Caco-2 (cell line): ENCODE measurements around the gene SNAI3. TPM values are rescaled to one million over a fixed set of nuclear protein-coding genes. Genes with fewer than 3 reads are reported as not detected.

ENCODE experiments used
- BruUV-seq: library from RNA; stranded (reverse); fragments of 400-500 nt; replicated peaks from 2 replicates; lab custom pipeline; 2021; lab: Mats Ljungman, UMichigan
- CTCF ChIA-PET: fragments of 300-600 bp; sonication (Branson Sonifier 250); formaldehyde crosslinking; loops from one replicate; lab custom pipeline; 2022; ENCODE audit warnings: antibody characterized with exemption; lab: Charles Lee
- POLR2A ChIA-PET: fragments of 300-600 bp; sonication (Branson Sonifier 250); formaldehyde crosslinking; loops from one replicate; lab custom pipeline; 2022; ENCODE audit warnings: antibody characterized with exemption; lab: Charles Lee
- DNase-seq, 2 experiments: peaks; one replicate each; pipeline versions ENCODE4 v3.0.0 to v3.0.0-alpha.2; 2020 to 2022
- H3K27me3 ChIP-seq: replicated peaks from 2 replicates; pipeline ENCODE4 v1.6.0; 2011; ENCODE audit warnings: low read length; ENCODE audit not compliant: control insufficient read depth, insufficient read depth
- H3K36me3 ChIP-seq: 2 replicates; pipeline ENCODE4 v1.5.1; 2011; ENCODE audit warnings: low read length; ENCODE audit not compliant: control insufficient read depth, insufficient read depth
- H3K4me1 ChIP-seq: fragments of 250-450 bp; sonication (Bioruptor Pico); 2 replicates; pipeline ENCODE4 v1.5.1; 2020; ENCODE audit warnings: mild to moderate bottlenecking
- H3K4me3 ChIP-seq: 2 replicates; pipeline ENCODE4 v1.5.1; 2011; ENCODE audit warnings: low read depth, mild to moderate bottlenecking, control low read depth, low read length
- H3K9me3 ChIP-seq: fragments of 250-450 bp; sonication (Bioruptor Pico); 2 replicates; pipeline ENCODE4 v1.5.1; 2020; ENCODE audit warnings: mild to moderate bottlenecking, moderate library complexity
- H3K27ac Mint-ChIP-seq: one replicate; pipeline ENCODE4 v1.8.0; 2022; ENCODE audit warnings: mixed read lengths; ENCODE audit not compliant: unreplicated experiment
- H3K27me3 Mint-ChIP-seq: one replicate; pipeline ENCODE4 v1.8.0; 2022; ENCODE audit warnings: mixed read lengths; ENCODE audit not compliant: insufficient read depth, unreplicated experiment
- H3K36me3 Mint-ChIP-seq: one replicate; pipeline ENCODE4 v1.8.0; 2022; ENCODE audit warnings: mild to moderate bottlenecking, mixed read lengths; ENCODE audit not compliant: insufficient read depth, unreplicated experiment
- H3K4me1 Mint-ChIP-seq: one replicate; pipeline ENCODE4 v1.8.0; 2022; ENCODE audit warnings: low read depth, mixed read lengths; ENCODE audit not compliant: unreplicated experiment
- H3K4me3 Mint-ChIP-seq: one replicate; pipeline ENCODE4 v1.8.0; 2022; ENCODE audit warnings: mild to moderate bottlenecking, moderate library complexity, mixed read lengths; ENCODE audit not compliant: unreplicated experiment
- H3K9me3 Mint-ChIP-seq: one replicate; pipeline ENCODE4 v1.8.0; 2022; ENCODE audit warnings: mixed read lengths; ENCODE audit not compliant: unreplicated experiment
- intact Hi-C: fragments of 100-400 bp; cut with micrococcal nuclease; formaldehyde crosslinking; loops from one replicate; pipeline ENCODE4 v1.10.0; 2022; ENCODE audit not compliant: unreplicated experiment
- total RNA-seq: library from RNA; stranded (reverse); gene quantifications from 2 replicates; pipeline ENCODE4 v1.2.3, GENCODE V29; 2022
- TF ChIP-seq, protein P1 (sequence below), 2 experiments: fragments of 200-600 bp in 1 of 2; IDR thresholded peaks; 1 replicate in 1 of 2; 2 replicates in 1 of 2; pipeline versions ENCODE4 v1.5.1 to v1.8.0; 2011 to 2022; ENCODE audit warnings: antibody characterized with exemption in 1 of 2, control low read depth in 1 of 2, inconsistent platforms in 1 of 2, low read depth in 1 of 2, low read length in 1 of 2, mild to moderate bottlenecking in 1 of 2, moderate library complexity in 1 of 2; ENCODE audit not compliant: insufficient read depth in 1 of 2, severe bottlenecking in 1 of 2, unreplicated experiment in 1 of 2

SNAI3 gene
- total RNA-seq, 1 experiment from 2014 or later: 3.5 TPM

DNA sequence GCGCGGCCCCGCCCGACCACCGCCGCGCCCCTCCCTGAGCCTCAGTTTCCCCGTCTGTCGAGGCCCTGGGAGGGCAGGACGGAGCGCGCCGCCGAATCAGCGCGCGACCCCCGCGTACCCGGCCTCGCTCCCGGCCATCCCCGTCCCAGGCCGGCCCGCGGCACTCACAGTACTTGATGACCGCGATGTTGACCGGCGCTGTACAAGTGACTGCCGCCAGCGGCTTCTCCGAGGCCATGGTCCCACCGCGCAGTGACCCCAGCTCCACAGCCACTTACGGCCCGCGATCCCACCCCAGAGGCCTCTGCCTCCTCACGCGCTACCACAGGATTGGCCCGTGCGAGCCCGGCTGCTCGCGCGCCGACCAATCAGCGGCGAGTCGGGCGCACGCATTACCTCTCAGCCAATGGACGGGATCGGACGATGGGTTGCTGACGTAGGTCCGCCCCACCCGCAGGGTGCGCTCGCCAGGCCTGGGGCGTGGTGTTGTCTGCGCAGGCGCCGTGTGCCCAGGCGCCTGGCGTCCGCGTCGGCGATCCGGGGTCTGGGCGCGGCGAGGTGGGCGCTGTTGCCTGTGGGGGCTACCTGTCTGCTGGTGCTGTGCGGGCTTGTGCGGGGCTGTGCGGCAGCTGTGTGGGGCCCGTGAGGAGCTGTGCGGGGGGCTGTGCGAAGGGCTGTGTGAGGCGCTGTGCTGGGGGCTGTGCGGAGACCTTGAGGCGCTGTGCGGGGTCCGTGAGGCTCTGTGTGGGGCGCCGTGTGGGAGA is 23.3 kb downstream of the SNAI3 start, which contains the start of gene MVD:
Gene MVD, minus strand, starts transcription at position 249 of the 764 bp plus-strand sequence. Its CDS starts 11 bp downstream, at position 238.
- BruUV-seq: no TSS peak
- ChIA-PET CTCF (interaction anchor here (0.5 to 1.4 kb wide), 5 partner anchors 9 to 93 kb away, joined by 3 to 13 read pairs (median 4); partner anchors contain the start of gene ZC3H18), POLR2A (interaction anchor here (0.5 to 1.0 kb wide), 4 partner anchors 14 to 1211 kb away, joined by 3 to 6 read pairs (median 5); no protein-coding TSS in a partner anchor)

DNA sequence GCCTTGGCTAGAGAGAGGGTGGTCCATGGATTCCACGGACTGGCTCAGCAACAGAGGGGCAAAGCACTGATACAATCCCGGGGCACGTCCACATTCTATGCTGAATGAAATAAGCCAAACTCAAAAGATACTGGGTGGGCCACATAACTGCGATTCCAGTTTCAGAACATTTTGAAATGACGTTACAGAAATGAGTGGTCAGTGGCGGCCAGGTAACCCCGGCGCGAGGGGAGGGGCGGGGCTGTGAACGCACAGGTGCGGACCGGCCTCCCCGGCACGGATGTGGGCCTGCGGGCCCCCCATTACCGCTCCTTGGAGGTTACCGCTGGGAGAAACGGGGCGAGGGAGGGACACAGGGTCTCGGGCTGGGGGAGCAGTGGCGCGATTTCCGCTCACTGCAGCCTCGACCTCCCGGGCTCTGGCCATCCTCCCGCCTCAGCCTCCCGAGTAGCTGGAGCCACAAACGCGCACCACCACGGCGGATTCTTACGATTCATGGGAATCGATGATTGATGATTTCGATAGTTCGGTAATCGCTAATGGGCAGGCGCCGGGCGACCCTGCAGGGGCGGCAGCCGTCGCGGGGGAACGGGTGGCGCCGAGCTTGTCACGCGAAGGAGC is 24.0 kb downstream of the SNAI3 start:
- peaks cover 11% of the 10 kb centered on the region for H3K4me1 ChIP-seq
- intact Hi-C loops: loop anchor here (1.0 to 5.0 kb wide), 2 partner anchors 11 to 45 kb away; partner anchors contain the start of genes CTU2, CYBA and RNF166
- H3K4me3 ChIP-seq: peak overlapping the region; percentile 84
- peak overlapping the region; percentile 88 for H3K27ac Mint-ChIP-seq
- CTCF ChIA-PET: interaction anchor here (0.6 to 1.4 kb wide), 4 partner anchors 9 to 92 kb away, joined by 3 to 13 read pairs (median 4); partner anchors contain the start of gene ZC3H18
- no peaks in the 10 kb centered on the region for H3K9me3 ChIP-seq
- POLR2A ChIA-PET: interaction anchor here (0.5 to 1.0 kb wide), 4 partner anchors 13 to 1211 kb away, joined by 3 to 6 read pairs (median 5); no protein-coding TSS in a partner anchor
- TSS peak; percentile 57 for BruUV-seq
- peaks cover 5% of the 10 kb centered on the region for H3K4me1 Mint-ChIP-seq
- no peaks in the 10 kb centered on the region; the same call in 1 of the 2 replicates for H3K36me3 ChIP-seq
- TF ChIP-seq, protein P1, sequence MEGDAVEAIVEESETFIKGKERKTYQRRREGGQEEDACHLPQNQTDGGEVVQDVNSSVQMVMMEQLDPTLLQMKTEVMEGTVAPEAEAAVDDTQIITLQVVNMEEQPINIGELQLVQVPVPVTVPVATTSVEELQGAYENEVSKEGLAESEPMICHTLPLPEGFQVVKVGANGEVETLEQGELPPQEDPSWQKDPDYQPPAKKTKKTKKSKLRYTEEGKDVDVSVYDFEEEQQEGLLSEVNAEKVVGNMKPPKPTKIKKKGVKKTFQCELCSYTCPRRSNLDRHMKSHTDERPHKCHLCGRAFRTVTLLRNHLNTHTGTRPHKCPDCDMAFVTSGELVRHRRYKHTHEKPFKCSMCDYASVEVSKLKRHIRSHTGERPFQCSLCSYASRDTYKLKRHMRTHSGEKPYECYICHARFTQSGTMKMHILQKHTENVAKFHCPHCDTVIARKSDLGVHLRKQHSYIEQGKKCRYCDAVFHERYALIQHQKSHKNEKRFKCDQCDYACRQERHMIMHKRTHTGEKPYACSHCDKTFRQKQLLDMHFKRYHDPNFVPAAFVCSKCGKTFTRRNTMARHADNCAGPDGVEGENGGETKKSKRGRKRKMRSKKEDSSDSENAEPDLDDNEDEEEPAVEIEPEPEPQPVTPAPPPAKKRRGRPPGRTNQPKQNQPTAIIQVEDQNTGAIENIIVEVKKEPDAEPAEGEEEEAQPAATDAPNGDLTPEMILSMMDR (IDR thresholded peaks at IDR 0.05; ENCODE audit: insufficient read depth in 1 of 2, low read depth in 1 of 2, low read length in 1 of 2, severe bottlenecking in 1 of 2, unreplicated experiment in 1 of 2): no peak
- H3K4me3 Mint-ChIP-seq: peak overlapping the region; percentile 94
- no peaks in the 10 kb centered on the region for H3K27me3 ChIP-seq
- peaks cover 11% of the 10 kb centered on the region for H3K36me3 Mint-ChIP-seq
- no peaks in the 10 kb centered on the region for H3K27me3 Mint-ChIP-seq
- peak in 1 of 2 experiments; percentile 50 for DNase-seq
- H3K9me3 Mint-ChIP-seq: no peaks in the 10 kb centered on the region

More for the DNA sequence above, 23.3 kb downstream of the SNAI3 start, which contains the start of gene MVD:
- H3K27ac Mint-ChIP-seq: peak within 1 kb of the TSS; percentile 88
- DNase-seq: peak; percentile 99
- no peaks in the 10 kb centered on the region for H3K27me3 ChIP-seq
- intact Hi-C loops: loop anchor here (1.0 to 5.0 kb wide), 3 partner anchors 12 to 44 kb away; partner anchors contain the start of genes CTU2, CYBA, RNF166 and SNAI3
- H3K4me3 ChIP-seq: peak within 1 kb of the TSS; percentile 84
- H3K4me1 ChIP-seq: peaks cover 11% of the 10 kb centered on the region
- H3K9me3 Mint-ChIP-seq: no peaks in the 10 kb centered on the region
- peaks cover 5% of the 10 kb centered on the region for H3K4me1 Mint-ChIP-seq
- no peaks in the 10 kb centered on the region for H3K27me3 Mint-ChIP-seq
- H3K36me3 Mint-ChIP-seq: peaks cover 18% of the 10 kb centered on the region
- peak within 1 kb of the TSS; percentile 94 for H3K4me3 Mint-ChIP-seq
- no peaks in the 10 kb centered on the region; the same call in 1 of the 2 replicates for H3K36me3 ChIP-seq
- TF ChIP-seq, protein P1 (IDR thresholded peaks at IDR 0.05; ENCODE audit: insufficient read depth in 1 of 2, low read depth in 1 of 2, low read length in 1 of 2, severe bottlenecking in 1 of 2, unreplicated experiment in 1 of 2): peak in 1 of 2 experiments; percentile 18
- no peaks in the 10 kb centered on the region for H3K9me3 ChIP-seq

DNA sequence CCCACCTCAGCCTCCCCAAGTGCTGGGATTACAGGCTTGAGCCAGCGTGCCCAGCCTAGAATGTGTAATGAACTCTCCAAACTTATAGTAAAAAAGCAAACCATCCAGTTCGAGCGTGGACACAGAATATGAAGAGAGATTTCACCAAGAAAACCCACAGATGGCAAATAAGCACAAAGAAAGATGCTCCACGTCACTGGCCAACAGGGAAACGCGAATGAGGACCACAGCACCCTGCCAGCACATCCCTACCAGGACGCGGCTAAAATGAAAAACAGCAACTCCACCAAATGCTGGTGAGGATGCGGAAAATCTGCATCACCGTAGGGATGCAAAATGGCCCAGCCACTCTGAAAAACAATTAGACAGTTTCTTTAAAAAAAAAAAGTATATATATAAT is 24.8 kb downstream of the SNAI3 start:
- Mint-ChIP-seq H3K36me3 (peaks cover 14% of the 10 kb centered on the region), H3K27ac (peak overlapping the region; percentile 88), H3K9me3 (no peaks in the 10 kb centered on the region), H3K27me3 (no peaks in the 10 kb centered on the region), H3K4me1 (peaks cover 5% of the 10 kb centered on the region), H3K4me3 (peak overlapping the region; percentile 94)
- Histone ChIP-seq H3K9me3 (no peaks in the 10 kb centered on the region), H3K4me1 (peaks cover 11% of the 10 kb centered on the region), H3K27me3 (no peaks in the 10 kb centered on the region), H3K36me3 (no peaks in the 10 kb centered on the region; the same call in none of the 2 replicates), H3K4me3 (peak overlapping the region; percentile 22)
- ChIA-PET CTCF (no interaction called here), POLR2A (no interaction called here)
- BruUV-seq: no TSS peak
- no peak for DNase-seq
- intact Hi-C loops: loop anchor here (5.0 kb wide), 1 partner anchor 46 kb away; the partner anchor contains the start of genes CTU2 and RNF166
- TF ChIP-seq, protein P1 (IDR thresholded peaks at IDR 0.05; ENCODE audit: insufficient read depth in 1 of 2, low read depth in 1 of 2, low read length in 1 of 2, severe bottlenecking in 1 of 2, unreplicated experiment in 1 of 2): no peak
